ENCODE measurements around the gene DNAJC22. TPM values are rescaled to one million over a fixed set of nuclear protein-coding genes. Genes with fewer than 3 reads are reported as not detected.

Gene DNAJC22
- total and polyA plus RNA-seq, 7 donors = under 0.01 to 12.8 (median 2.5) TPM; not detected in 1

DNA sequence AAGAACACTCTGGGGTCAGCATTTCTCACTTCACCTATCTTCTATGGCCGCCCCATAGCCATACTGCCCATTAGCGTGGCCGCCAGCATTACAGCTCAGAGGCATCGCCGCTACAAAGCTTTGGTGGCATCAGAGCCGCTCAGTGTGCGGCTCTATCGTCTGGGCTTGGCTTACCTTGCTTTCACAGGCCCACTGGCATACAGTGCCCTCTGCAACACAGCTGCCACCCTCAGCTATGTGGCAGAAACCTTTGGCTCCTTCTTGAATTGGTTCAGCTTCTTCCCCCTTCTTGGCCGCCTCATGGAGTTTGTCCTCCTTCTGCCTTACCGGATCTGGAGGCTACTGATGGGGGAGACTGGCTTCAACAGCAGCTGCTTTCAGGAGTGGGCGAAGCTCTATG lies 2.6 kb downstream of the DNAJC22 start:
- H3K4me1 ChIP-seq = peaks cover 0 to 38% (median 36%) of the 10 kb centered on the region in 4 donors
- H3K4me3 ChIP-seq = no peak overlapping the region
- no peak overlapping the region for H3K27ac ChIP-seq
- no peaks in the 10 kb centered on the region for H3K36me3 ChIP-seq
- intact Hi-C loops (cut with DNase I) = no loop called here
- H3K9me3 ChIP-seq = no peaks in the 10 kb centered on the region
- WGBS, 2 donors = 95 to 96% methylated on average over 11 of the region's 11 CpGs
- TF ChIP-seq POLR2A (IDR thresholded peaks at IDR 0.05) = no peak
- TF ChIP-seq, protein P1, sequence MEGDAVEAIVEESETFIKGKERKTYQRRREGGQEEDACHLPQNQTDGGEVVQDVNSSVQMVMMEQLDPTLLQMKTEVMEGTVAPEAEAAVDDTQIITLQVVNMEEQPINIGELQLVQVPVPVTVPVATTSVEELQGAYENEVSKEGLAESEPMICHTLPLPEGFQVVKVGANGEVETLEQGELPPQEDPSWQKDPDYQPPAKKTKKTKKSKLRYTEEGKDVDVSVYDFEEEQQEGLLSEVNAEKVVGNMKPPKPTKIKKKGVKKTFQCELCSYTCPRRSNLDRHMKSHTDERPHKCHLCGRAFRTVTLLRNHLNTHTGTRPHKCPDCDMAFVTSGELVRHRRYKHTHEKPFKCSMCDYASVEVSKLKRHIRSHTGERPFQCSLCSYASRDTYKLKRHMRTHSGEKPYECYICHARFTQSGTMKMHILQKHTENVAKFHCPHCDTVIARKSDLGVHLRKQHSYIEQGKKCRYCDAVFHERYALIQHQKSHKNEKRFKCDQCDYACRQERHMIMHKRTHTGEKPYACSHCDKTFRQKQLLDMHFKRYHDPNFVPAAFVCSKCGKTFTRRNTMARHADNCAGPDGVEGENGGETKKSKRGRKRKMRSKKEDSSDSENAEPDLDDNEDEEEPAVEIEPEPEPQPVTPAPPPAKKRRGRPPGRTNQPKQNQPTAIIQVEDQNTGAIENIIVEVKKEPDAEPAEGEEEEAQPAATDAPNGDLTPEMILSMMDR (IDR thresholded peaks at IDR 0.05) = no peak
- TF ChIP-seq POLR2AphosphoS5 (IDR thresholded peaks at IDR 0.05) = no peak
- no peak for TF ChIP-seq EP300 (IDR thresholded peaks at IDR 0.05)
- DNase-seq = peak; percentile 46
- peaks cover 44 to 99% (median 94%) of the 10 kb centered on the region in 3 donors for H3K27me3 ChIP-seq

DNA sequence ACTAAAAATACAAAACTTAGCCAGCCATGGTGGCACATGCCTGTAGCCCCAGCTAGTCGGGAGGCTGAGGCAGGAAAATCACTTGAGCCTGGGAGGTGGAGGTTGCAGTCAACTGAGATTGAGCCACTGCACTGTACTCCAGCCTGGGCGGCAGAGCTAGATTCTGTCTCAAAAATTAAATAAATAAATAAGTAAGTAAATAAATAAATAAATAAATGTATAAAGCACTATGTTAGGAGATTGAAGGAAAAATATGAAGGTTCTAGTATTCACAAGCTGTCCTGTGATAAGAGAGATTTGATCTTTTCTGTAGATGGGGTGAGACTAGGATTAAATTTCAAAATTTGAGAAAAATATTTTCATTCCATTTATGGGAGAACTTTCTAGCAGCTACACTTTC lies 5.7 kb downstream of the DNAJC22 start:
- 67 to 86% methylated on average over 2 of the region's 2 CpGs for WGBS, 2 donors
- Histone ChIP-seq H3K27ac (no peak overlapping the region), H3K9me3 (no peaks in the 10 kb centered on the region), H3K27me3 (peaks cover 15 to 74% (median 63%) of the 10 kb centered on the region in 3 donors), H3K36me3 (no peaks in the 10 kb centered on the region), H3K4me1 (peaks cover 0 to 11% (median 9%) of the 10 kb centered on the region in 4 donors), H3K4me3 (no peak overlapping the region)
- intact Hi-C loops (cut with DNase I) = no loop called here
- DNase-seq = no peak
- TF ChIP-seq EP300 (IDR thresholded peaks at IDR 0.05) (no peak), POLR2A (IDR thresholded peaks at IDR 0.05) (no peak), POLR2AphosphoS5 (IDR thresholded peaks at IDR 0.05) (no peak)
- TF ChIP-seq, protein P1 (IDR thresholded peaks at IDR 0.05) = no peak

DNA sequence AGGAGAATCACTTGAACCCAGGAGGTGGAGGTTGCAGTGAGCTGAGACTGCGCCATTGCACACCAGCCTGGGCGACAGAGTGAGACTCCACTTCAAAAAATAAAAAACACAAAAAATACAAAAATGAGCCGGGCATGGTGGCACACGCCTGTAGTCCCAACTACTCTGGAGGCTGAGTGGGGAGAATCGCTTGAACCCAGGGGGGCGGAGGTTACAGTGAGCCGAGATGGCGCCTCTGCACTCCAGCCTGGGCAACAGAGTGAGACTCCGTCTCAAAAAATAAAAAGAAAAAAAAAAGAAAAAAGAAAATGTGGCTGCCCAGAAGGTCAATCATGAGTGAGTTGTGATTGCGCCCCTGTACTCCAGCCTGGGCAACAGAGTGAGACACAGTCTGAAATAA lies 9.2 kb downstream of the DNAJC22 start:
- no peak for TF ChIP-seq POLR2A (IDR thresholded peaks at IDR 0.05)
- TF ChIP-seq EP300 (IDR thresholded peaks at IDR 0.05) = no peak
- TF ChIP-seq POLR2AphosphoS5 (IDR thresholded peaks at IDR 0.05) = no peak
- TF ChIP-seq, protein P1 (IDR thresholded peaks at IDR 0.05) = no peak
- intact Hi-C loops (cut with DNase I) = no loop called here

DNA sequence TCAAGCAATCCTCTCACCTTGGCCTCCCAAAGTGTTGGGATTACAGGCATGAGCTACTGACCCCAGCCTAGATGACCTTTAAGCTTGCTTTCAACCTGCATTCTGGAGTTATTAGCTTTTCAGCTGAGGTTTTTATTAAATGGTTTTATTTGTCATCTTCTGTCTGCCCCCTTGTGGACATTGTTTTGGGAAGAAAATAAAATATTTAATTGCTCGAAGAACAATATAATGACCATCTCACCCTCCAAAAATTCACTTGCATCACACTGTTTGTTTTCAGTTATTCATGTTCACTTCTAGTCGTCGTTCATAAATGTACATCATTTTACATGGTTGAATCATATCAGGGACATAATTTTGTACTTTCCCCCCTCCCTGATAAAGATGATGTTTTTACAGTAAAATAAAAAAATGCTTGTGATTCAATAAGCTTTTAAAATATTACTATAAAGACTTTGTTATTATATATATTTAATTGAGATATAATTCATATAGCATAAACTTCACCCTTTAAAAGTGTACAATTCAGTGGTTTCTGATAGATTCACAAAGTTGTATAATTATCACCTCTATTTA lies 10.5 kb downstream of the DNAJC22 start:
- H3K27me3 ChIP-seq = peaks cover 0 to 25% (median 19%) of the 10 kb centered on the region in 3 donors
- DNase-seq = no peak
- WGBS, 2 donors = 10 to 18% methylated on average over 3 of the region's 3 CpGs
- no peaks in the 10 kb centered on the region for H3K9me3 ChIP-seq
- H3K27ac ChIP-seq = no peak overlapping the region
- no peaks in the 10 kb centered on the region for H3K36me3 ChIP-seq
- intact Hi-C loops (cut with DNase I) = no loop called here
- TF ChIP-seq POLR2AphosphoS5 (IDR thresholded peaks at IDR 0.05) = no peak
- TF ChIP-seq, protein P1 (IDR thresholded peaks at IDR 0.05) = peak in 1 of 4 experiments; percentile 33
- peaks cover 0 to 12% (median 7%) of the 10 kb centered on the region in 4 donors for H3K4me1 ChIP-seq
- H3K4me3 ChIP-seq = no peak overlapping the region

More for the DNA sequence above, 9.2 kb downstream of the DNAJC22 start:
- H3K9me3 ChIP-seq = no peaks in the 10 kb centered on the region
- H3K27ac ChIP-seq = no peak overlapping the region
- DNase-seq = peak; percentile 21
- no peak overlapping the region for H3K4me3 ChIP-seq
- peaks cover 0 to 12% (median 7%) of the 10 kb centered on the region in 4 donors for H3K4me1 ChIP-seq
- no peaks in the 10 kb centered on the region for H3K36me3 ChIP-seq
- 96% methylated on average over 10 of the region's 10 CpGs for WGBS, 2 donors
- H3K27me3 ChIP-seq = peaks cover 0 to 38% (median 27%) of the 10 kb centered on the region in 3 donors
